ENCODE results near the gene COQ8A.

Gene COQ8A

GRCh38 chr1:226948051-226948450 is 8.0 kb downstream of the COQ8A start:
- CTCF ChIA-PET, result no interaction called here
- POLR2A ChIA-PET, result no interaction called here
- no peak for DNase-seq (ENCODE audit: low read depth, low spot score)
- H3K4me3 ChIP-seq (ENCODE audit: low read depth, low read length), result no peak overlapping the region
- no peak for TF ChIP-seq CTCF (IDR thresholded peaks at IDR 0.05; ENCODE audit: insufficient read depth, low read length, missing control alignments)

- CTCF ChIA-PET, result no interaction called here
These were observed 8.4 kb downstream of the COQ8A start for GRCh38 chr1:226948480-226948879.

GRCh38 chr1:226948996-226949395 is 8.9 kb downstream of the COQ8A start:
- TF ChIP-seq CTCF (IDR thresholded peaks at IDR 0.05; ENCODE audit: insufficient read depth, low read length, missing control alignments), result no peak
- POLR2A ChIA-PET, result no interaction called here
- CTCF ChIA-PET, result no interaction called here

More at GRCh38 chr1:226948480-226948879, 8.4 kb downstream of the COQ8A start:
- POLR2A ChIA-PET, result no interaction called here
- H3K4me3 ChIP-seq (ENCODE audit: low read depth, low read length), result no peak overlapping the region
- DNase-seq (ENCODE audit: low read depth, low spot score), result no peak
- no peak for TF ChIP-seq CTCF (IDR thresholded peaks at IDR 0.05; ENCODE audit: insufficient read depth, low read length, missing control alignments)

GRCh38 chr1:226949401-226949800 is 9.3 kb downstream of the COQ8A start:
- DNase-seq (ENCODE audit: low read depth, low spot score), result no peak
- CTCF ChIA-PET, result interaction anchor here (1.2 kb wide), 1 partner anchor 12 kb away, joined by 3 read pairs; no protein-coding TSS in a partner anchor
- POLR2A ChIA-PET, result no interaction called here
- no peak overlapping the region for H3K4me3 ChIP-seq (ENCODE audit: low read depth, low read length)
- TF ChIP-seq CTCF (IDR thresholded peaks at IDR 0.05; ENCODE audit: insufficient read depth, low read length, missing control alignments), result no peak

More at GRCh38 chr1:226948996-226949395, 8.9 kb downstream of the COQ8A start:
- no peak overlapping the region for H3K4me3 ChIP-seq (ENCODE audit: low read depth, low read length)
- DNase-seq (ENCODE audit: low read depth, low spot score), result no peak

- no peak overlapping the region for H3K4me3 ChIP-seq (ENCODE audit: low read depth, low read length)
- POLR2A ChIA-PET, result no interaction called here
- no peak for TF ChIP-seq CTCF (IDR thresholded peaks at IDR 0.05; ENCODE audit: insufficient read depth, low read length, missing control alignments)
- CTCF ChIA-PET, result interaction anchor here (1.2 kb wide), 1 partner anchor 13 kb away, joined by 3 read pairs; no protein-coding TSS in a partner anchor
- no peak for DNase-seq (ENCODE audit: low read depth, low spot score)
These were observed 10.2 kb downstream of the COQ8A start for GRCh38 chr1:226950316-226950715.

- no peak for DNase-seq (ENCODE audit: low read depth, low spot score)
- ChIA-PET CTCF (interaction anchor here (1.2 kb wide), 1 partner anchor 13 kb away, joined by 3 read pairs; no protein-coding TSS in a partner anchor), POLR2A (no interaction called here)
- no peak overlapping the region for H3K4me3 ChIP-seq (ENCODE audit: low read depth, low read length)
- TF ChIP-seq CTCF (IDR thresholded peaks at IDR 0.05; ENCODE audit: insufficient read depth, low read length, missing control alignments), result no peak
These were observed 10.8 kb downstream of the COQ8A start for GRCh38 chr1:226950871-226951270.

All from AG04449 (cell line).